Measurements from ENCODE around the gene ARHGDIA. TPM values are rescaled to one million over a fixed set of nuclear protein-coding genes. Genes with fewer than 3 reads are reported as not detected.

Gene ARHGDIA
- total RNA-seq, 4 donors from 2014 or later, result 190 to 484 (median 237) TPM

DNA sequence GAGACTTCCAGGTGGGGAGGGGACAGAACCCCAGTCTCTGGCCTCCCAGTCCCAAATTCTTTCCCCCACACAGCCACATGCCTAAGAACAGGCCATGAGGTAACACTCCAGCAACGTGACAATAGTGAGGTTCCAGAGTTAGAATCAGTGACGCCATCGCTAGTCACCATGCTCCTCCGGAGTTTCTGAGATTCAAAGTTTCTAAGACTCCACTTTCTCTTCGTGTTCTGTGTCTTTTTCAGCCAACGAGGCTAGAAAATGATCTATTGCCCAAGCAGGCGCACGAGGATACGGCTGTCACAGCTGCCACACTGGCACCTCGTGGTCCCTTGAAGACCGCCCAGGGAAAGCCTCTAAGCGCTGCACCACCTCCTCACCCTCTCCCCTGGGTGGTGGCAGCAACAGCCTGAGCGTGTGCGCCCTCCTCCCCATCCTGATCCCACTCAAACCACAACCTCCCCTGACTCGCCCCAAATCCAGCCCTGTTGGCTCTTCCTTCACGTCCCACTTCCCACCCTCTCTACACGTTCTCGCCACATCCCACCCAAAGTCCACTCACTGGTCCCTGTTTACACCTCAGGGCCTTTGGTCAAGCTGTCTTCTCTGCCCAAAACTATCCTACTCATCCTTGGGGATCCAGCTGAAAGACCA, 39.1 kb downstream of the ARHGDIA start:
- no peaks in the 10 kb centered on the region for H3K27me3 ChIP-seq
- peaks cover 0 to 57% (median 20%) of the 10 kb centered on the region in 4 donors for H3K4me1 ChIP-seq
- peak in 1 of 2 donors; percentile 23 for TF ChIP-seq EP300 (IDR thresholded peaks at IDR 0.05)
- TF ChIP-seq CTCF (IDR thresholded peaks at IDR 0.05), result no peak
- H3K36me3 ChIP-seq, result peaks cover 0 to 6% (median 0%) of the 10 kb centered on the region in 3 donors
- H3K27ac ChIP-seq, result peak overlapping the region; percentile 79 to 97 (median 92)
- WGBS, 2 donors, result 11 to 21% methylated on average over 18 of the region's 18 CpGs
- no peak for DNase-seq (ENCODE audit: low spot score in 2 of 2)
- no peaks in the 10 kb centered on the region for H3K9me3 ChIP-seq
- peak overlapping the region; percentile 77 to 91 (median 84) for H3K4me3 ChIP-seq

DNA sequence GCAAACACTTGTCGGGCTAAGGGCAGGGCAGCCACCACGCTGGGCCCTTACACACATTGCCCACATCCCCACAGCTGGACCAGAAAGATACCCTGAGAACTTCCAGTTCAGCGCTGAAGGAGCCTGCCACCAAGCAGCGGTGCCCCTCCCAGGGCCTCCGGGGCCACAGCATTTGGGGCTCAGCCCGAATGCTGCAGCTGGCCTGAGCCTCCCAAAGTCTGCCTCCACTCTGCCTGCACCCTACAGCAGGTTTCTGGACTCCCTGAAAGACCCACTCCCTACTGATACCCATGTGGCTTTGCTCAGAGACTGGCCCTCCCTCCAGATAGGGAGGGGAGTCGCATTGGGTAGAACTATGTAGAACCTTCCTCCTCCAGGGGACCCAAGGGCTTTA, 39.6 kb downstream of the ARHGDIA start:
- Histone ChIP-seq H3K4me3 (peak overlapping the region in 1 of 4 donors; percentile 77), H3K4me1 (peaks cover 0 to 57% (median 20%) of the 10 kb centered on the region in 4 donors), H3K9me3 (no peaks in the 10 kb centered on the region), H3K36me3 (peaks cover 0 to 6% (median 0%) of the 10 kb centered on the region in 3 donors), H3K27ac (peak overlapping the region; percentile 79 to 97 (median 92)), H3K27me3 (no peaks in the 10 kb centered on the region)
- WGBS, 2 donors, result 69 to 78% methylated on average over 6 to 7 of the region's 7 CpGs
- no peak for TF ChIP-seq CTCF (IDR thresholded peaks at IDR 0.05)
- no peak for TF ChIP-seq EP300 (IDR thresholded peaks at IDR 0.05)
- no peak for TF ChIP-seq POLR2A (IDR thresholded peaks at IDR 0.05)
- DNase-seq (ENCODE audit: low spot score in 2 of 2), result no peak

GRCh38 chr17:81829858-81830257, 41.3 kb downstream of the ARHGDIA start:
- Histone ChIP-seq H3K27me3 (no peaks in the 10 kb centered on the region), H3K9me3 (no peaks in the 10 kb centered on the region), H3K4me3 (no peak overlapping the region), H3K4me1 (peaks cover 0 to 57% (median 20%) of the 10 kb centered on the region in 4 donors), H3K36me3 (peaks cover 0 to 14% (median 0%) of the 10 kb centered on the region in 3 donors), H3K27ac (peak overlapping the region in 1 of 4 donors; percentile 36)
- WGBS, 2 donors, result 90% methylated on average over 6 of the region's 6 CpGs
- TF ChIP-seq CTCF (IDR thresholded peaks at IDR 0.05), result no peak
- TF ChIP-seq POLR2A (IDR thresholded peaks at IDR 0.05), result no peak
- TF ChIP-seq EP300 (IDR thresholded peaks at IDR 0.05), result no peak
- no peak for DNase-seq (ENCODE audit: low spot score in 2 of 2)

DNA sequence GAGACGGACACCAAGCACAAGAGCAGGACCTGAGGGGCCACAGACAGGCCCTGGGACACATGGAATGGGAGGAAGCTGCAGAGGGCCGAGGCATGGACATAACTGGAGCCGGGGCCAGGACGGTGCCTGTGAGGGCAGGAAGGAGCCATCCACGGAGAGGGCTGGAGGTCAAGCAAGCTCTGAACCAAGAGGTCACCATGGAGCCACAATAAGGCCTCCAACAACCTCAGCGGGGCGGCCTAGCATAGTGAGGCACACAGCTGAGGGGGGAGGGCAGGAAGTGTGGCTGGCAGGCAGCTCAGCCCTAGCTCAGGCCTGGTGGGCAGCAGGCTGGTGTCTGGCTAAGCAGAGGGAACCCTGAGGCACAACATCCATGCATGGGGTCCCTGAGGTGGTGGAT, 42.5 kb downstream of the ARHGDIA start:
- 42 to 65% methylated on average over 7 of the region's 7 CpGs for WGBS, 2 donors

More for the DNA sequence above, 42.5 kb downstream of the ARHGDIA start:
- H3K4me3 ChIP-seq, result no peak overlapping the region
- H3K27me3 ChIP-seq, result no peaks in the 10 kb centered on the region
- peaks cover 0 to 47% (median 15%) of the 10 kb centered on the region in 4 donors for H3K4me1 ChIP-seq
- peaks cover 0 to 26% (median 0%) of the 10 kb centered on the region in 3 donors for H3K36me3 ChIP-seq
- H3K27ac ChIP-seq, result peak overlapping the region in 1 of 4 donors; percentile 36
- no peaks in the 10 kb centered on the region for H3K9me3 ChIP-seq
- TF ChIP-seq CTCF (IDR thresholded peaks at IDR 0.05) (no peak), EP300 (IDR thresholded peaks at IDR 0.05) (no peak), POLR2A (IDR thresholded peaks at IDR 0.05) (no peak)
- no peak for DNase-seq (ENCODE audit: low spot score in 2 of 2)
